Ecto neural progenitor cell (in vitro differentiated cells): ENCODE measurements around the gene UBL7.
"Not testable (repeated sequence)": the region's sequence is repeated elsewhere in the genome, so short reads cannot be mapped to it uniquely, and the experiment has no call there.

ENCODE experiments used
- DNase-seq: peaks from one replicate; pipeline ENCODE4 v3.0.0-alpha.2; 2018; ENCODE audit warnings: low spot score

The UBL7 gene

GRCh38 chr15:74460871-74461846, at the start of gene UBL7:
Gene UBL7 (minus strand): TSS chr15:74461160. CDS start chr15:74458867, 2,293 bp downstream.
- DNase-seq: peak; percentile 99

DNA sequence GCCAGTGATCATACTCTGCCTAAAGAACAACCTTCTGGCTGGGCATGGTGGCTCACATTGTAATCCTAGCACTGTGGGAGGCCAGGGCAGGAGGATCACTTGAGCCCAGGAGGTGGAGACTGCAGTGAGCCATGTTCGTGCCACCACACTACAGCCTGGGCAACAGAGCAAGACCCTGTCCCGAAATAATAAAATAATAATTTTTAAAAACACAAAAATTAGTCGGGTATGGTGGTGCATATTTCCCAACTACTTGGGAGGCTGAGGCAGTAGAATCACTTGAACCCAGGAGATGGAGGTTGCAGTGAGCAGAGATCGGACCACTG, 45.5 kb upstream of the UBL7 start:
- no peak for DNase-seq

GRCh38 chr15:74505837-74506514, 45.0 kb upstream of the UBL7 start:
- DNase-seq: no peak

DNA sequence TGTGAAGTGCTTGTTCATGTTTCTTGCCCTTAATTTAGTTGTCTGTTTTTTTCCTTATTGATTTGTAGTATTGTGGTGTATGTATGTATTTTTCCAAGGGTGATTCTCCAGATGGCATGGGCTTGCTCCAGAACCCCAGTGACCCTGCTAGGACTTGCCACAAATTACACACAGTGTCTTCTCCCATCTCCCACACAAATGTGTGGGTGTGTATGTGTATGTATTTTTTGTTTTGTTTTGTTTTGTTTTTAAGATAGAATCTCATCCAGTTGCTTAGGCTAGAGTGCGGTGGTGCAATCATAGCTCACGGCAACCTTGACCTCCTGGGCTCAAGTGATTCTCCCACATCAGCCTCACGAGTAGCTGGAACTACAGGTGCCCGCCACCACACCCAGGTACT, 43.9 kb upstream of the UBL7 start:
- DNase-seq: no peak

GRCh38 chr15:74504418-74504817, 43.5 kb upstream of the UBL7 start:
- no peak for DNase-seq

DNA sequence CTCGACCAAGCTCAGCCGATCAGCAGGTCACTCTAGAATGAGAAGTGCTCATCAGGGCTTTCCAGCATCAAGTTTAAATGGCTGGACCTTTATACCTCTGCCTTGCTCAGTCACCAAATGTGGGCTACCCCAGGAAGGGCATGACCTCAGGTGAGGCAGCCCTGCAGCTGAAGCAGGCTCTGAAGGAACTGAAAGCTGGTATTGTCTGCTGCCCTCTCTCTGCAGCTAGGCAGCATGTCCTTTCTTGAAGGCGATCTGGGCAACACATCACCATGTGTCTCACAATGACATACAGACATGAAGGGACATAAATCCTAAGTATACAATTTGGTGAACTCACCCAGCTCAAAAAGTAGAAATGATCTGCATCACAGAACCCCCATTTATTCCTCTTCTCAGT, 41.3 kb upstream of the UBL7 start:
- no peak for DNase-seq

GRCh38 chr15:74500401-74500800, 39.4 kb upstream of the UBL7 start:
- DNase-seq: no peak

GRCh38 chr15:74499366-74499765, 38.4 kb upstream of the UBL7 start:
- DNase-seq: no peak

DNA sequence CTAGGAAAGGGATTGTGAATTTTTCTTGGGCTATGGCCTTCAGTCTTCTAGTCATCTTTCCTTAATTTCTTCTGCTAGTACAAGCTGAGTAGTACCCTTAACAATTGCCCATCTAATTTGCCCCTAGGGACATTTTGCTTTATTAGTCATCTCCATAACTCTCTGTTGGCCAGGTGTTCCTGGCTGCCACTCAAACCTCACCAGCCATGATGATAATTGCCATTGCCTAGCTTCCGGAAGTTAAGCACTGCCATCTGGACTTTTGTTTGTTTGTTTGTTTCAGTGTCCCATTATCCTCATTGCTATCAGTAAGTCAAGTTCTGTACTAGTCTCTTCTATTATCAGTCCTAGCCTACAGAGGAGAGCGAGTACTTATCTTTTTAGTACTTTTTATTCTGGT, 36.6 kb upstream of the UBL7 start:
- no peak for DNase-seq

DNA sequence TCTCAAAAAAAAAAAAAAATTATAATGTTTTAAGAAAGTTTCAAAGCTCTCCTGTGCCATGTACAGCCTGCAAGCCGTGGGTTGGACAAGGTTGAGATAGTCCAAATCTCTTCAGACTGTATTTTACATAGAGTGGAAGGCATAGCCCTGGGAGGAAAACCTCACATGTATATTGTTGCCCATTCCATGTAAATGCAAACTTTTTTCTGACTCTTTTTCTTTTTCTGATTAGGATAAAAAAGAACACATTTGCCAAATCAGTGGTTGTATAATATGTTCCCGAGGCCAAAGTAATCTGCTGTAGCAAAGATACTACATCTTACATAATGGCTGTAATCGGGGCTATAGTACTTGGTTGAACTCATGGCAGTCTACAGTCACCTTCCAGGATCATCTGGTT, 35.7 kb upstream of the UBL7 start:
- DNase-seq: no peak

DNA sequence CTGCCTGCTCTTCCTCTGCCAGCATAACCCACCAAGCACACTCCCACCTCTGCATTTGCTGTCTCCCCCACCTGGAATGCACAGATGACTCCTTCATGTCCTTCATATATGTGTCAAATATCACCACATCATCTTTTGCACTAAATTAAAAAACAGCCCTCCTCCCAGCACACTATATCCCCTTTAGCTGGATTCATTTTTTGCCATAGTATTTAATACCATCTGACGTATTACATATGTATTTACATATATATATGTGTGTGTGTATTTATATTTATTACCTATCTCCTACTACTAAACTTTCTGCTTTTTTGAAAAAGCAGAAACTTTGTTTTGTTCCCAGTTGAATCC, 29.4 kb upstream of the UBL7 start:
- no peak for DNase-seq

DNA sequence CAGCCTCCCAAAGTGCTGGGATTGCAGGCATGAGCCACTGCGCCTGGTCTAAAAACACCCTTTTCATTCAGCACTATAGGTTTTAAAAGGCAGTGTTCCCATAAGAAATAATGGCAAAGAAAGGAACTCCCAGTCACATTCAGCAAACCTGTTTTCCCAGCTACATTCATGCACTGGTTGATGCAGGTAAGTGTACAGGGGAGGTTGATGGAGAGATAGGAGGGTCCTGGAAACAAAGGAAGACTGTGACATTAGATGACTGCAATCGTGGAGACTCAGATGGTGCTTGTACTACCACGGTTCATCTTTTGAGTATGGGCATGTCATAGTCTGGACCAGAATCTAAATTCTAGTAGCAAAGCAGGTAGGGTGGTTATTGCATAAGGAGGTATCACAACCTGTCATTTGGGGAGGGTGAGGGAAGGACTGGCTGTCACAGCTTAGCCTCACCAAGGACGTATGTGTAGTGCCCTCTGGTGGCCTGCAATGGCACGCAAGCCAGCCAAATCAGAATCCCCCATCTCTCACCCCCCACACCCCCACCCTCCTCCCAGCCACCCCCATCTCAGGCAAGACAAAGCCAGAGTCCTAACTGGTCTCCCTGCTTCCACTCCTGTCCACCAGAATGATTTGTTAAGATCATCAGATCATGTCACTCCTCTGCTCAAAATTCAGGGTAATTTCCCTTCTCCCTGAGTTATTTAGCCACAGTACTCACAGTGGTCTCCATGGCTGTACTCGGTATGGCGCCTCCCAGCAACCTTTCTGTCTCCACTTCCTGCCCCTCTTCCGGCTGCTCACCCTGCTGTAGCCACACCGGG, 28.8 kb upstream of the UBL7 start:
- peak; percentile 80 for DNase-seq

- DNase-seq: no peak
Observed at GRCh38 chr15:74488776-74489175, 27.8 kb upstream of the UBL7 start.

GRCh38 chr15:74482661-74483060, 21.7 kb upstream of the UBL7 start:
- no peak for DNase-seq

- DNase-seq: not testable (repeated sequence)
Observed at GRCh38 chr15:74480364-74480763, 19.4 kb upstream of the UBL7 start.

GRCh38 chr15:74471621-74472020, 10.7 kb upstream of the UBL7 start:
- not testable (repeated sequence) for DNase-seq

- no peak for DNase-seq
Observed at GRCh38 chr15:74470631-74471395, 9.9 kb upstream of the UBL7 start.

DNA sequence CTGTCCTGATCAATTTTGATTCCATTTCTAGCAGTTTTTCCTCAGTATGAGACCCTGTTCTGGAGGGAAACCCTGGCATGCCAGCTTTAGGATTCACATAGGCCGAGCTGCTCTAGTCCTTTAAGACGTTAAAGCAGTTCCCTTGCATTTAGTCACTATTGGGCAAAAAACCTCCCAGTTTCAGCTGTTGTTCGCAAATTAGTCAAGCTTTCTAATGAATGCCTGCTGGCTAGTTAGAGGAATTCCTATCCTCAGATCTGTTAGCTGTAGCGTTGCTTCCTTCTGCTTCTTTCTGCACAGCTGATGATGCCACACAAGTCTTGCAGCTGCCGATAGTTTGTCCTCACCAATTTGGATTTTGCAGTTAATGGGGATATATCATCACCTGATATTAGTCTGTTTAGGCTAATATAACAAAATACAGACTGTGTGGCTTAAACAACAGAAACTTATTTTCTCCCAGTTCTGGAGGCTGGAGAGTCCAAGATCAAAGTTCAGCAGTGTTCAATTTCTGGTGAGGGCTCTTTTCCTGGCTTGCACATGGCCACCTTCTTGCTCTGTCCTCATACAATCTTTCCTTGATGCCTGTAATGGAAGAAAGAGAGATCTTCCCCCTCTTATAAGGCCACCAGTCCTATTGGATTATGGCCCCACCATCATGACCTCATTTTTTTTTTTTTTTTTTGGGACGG, 7.5 kb upstream of the UBL7 start:
- no peak for DNase-seq

- no peak for DNase-seq
Observed at GRCh38 chr15:74466570-74466969, 5.6 kb upstream of the UBL7 start.

DNA sequence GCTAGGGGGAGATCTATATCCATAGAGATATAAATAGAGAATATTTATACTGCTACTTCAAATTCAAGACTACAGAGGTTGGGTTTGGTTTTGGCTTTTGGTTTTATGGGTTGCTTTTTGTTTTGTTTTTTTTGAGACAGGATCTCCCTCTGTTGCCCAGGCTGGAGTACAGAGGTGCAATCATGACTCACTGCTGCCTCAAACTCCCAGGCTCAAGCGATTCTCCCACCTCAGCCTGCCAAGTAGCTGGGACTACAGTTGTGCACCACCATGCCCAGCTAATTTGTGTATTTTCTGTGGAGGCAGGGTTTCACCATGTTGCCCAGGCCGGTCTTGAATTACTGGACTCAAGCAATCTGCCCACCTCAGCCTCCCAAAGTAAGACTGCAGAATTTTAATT, 3.9 kb upstream of the UBL7 start:
- no peak for DNase-seq

- DNase-seq: no peak
Observed at GRCh38 chr15:74464216-74464615, 3.3 kb upstream of the UBL7 start.
